Activated T-cell treated with anti-CD3 and anti-CD28 coated beads for 24 hours (primary cell): ENCODE measurements around the gene STIM1.
"Not testable (repeated sequence)": the region's sequence is repeated elsewhere in the genome, so short reads cannot be mapped to it uniquely, and the experiment has no call there.

Experiments used
- DNase-seq: peaks from one replicate; pipeline ENCODE4 v3.0.0-alpha.2; 2020; ENCODE audit warnings: low read depth

Gene STIM1

DNA sequence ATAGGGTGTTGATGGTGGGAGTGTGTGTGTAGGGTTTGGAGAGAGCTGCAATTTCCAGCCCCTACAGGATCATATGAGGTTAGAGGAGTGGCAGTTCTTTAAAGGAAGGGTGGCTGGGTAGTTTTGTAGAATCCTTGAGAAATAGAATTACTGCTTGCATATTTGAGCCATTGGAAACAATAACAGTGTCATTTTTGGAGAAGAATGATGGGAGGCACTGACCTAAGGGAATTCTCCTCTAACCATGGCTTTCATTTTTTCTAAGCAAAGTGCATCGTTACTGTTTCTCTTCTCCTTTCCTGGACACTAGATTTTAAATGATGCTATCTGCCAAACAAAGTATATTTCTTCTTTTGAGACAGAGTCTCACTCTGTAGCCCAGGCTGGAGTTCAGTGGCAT lies 172.3 kb downstream of the STIM1 start:
- no peak for DNase-seq

DNA sequence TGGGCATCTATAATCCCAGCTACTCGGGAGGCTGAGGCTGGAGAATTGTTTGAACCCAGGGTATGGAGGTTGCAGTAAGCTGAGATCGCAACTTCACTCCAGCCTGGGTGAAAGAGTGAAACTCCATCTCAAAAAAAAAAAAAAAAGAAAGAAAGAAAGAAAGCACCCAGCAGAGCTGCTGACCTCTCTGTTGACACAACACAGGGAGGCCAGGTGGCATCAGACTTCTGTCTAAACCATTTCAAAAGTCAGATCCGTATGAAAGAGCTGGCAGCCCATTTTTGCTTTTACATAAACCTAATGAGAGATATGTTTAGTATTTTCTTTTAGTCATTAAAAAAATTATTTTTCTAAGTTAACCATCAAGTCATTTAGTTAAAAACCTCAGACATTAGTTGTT lies 174.7 kb downstream of the STIM1 start:
- no peak for DNase-seq

DNA sequence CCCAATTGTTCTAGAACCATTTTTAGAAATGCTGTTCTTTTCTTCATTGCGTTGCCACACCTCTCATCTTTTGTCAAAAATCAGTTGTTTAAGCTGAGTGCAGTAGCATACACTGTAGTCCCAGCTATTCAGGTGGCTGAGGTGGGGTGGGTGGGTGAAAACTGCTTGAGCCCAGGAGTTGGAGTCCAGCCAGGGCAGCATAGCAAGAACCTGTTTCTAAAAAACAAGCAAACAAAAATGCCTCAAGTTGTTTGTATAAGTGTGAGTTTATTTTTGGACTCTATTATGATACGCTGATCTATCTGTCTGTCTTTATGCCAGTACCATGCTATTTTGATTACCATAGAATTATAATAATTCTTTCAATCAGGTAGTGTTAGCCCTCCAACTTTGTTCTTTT lies 176.6 kb downstream of the STIM1 start:
- DNase-seq = no peak

DNA sequence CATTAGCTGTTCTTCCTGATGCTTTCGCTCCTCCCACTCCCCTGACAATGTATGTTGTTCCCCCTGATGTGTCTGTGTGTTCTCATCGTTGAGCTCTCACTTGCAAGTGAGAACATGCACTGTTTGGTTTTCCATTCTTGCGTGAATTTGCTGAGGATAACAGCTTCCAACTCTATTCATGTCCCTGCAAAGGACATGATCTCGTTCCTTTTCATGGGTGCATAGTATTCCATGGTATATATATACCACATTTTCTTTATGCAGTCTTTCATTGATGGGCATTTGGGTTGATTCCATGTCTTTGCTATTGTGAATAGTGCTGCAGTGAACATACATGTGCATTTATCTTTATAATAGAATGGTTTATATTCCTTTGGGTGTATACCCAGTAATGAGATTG lies 180.5 kb downstream of the STIM1 start:
- DNase-seq = no peak

DNA sequence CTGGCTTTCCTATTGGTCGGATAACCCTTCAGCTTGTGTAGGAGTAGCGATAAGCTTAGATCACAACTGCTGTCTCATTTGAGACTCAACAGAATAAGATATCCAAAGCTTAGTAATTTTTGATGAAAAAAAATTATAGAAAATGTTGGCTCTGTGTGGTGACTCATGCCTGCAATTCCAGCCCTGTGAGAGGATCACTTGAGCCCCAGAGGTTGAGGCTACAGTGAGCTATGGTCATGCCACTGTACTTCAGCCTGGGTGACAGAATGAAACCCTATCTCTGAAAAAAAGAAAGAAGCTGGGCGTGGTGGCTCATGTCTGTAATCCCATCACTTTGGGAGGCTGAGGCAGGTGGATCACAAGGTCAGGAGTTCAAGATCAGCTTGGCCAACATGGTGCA lies 183.5 kb downstream of the STIM1 start:
- no peak for DNase-seq

DNA sequence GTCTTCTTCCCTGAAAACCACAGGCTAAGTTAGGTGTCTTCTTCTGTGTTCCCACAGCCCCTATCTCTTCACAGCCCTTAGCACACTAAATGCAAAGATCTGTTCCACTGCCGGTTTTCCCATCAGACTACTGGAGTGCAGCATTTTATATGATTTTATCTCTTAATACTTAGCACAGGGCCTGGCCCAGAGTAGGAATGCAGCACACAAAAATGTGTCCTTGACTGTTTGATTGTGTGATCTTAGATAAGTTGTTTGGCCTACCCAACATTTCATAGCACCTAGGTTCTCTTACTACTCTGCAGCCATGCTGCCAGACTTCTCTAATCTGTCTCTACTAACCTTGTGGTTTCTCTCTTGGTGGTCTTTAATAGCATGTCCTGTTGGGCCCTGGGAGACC lies 185.0 kb downstream of the STIM1 start:
- DNase-seq = no peak

DNA sequence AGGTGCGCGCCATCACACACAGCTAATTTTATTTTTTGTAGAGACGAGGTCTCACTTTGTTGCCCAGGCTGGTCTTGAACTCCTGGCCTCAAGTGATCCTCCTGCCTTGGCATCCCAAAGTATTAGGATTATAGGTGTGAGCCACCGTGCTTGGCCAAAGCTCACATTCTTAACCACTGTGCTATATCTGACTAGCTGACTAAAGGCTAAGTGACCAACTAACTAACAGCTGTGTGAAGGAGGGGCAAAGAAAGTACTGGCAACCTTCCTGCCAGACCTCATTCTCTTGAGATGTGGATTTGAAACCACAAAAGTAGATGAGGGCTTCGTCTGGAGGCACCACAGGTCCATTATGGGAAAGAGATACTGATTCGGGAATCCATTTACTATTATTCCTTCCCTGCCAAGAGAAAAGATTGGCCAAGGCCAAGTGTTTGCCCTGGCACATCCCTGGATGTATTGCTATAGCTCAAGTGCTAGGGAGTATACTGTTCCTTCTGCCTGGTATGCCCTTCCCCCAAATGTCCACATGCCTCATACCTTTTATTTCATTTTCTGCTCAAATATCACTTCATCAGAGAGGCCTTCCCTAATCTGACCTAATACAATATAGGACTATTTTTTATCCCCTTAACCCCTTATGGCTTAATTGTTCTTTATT lies 186.4 kb downstream of the STIM1 start:
- DNase-seq = no peak

DNA sequence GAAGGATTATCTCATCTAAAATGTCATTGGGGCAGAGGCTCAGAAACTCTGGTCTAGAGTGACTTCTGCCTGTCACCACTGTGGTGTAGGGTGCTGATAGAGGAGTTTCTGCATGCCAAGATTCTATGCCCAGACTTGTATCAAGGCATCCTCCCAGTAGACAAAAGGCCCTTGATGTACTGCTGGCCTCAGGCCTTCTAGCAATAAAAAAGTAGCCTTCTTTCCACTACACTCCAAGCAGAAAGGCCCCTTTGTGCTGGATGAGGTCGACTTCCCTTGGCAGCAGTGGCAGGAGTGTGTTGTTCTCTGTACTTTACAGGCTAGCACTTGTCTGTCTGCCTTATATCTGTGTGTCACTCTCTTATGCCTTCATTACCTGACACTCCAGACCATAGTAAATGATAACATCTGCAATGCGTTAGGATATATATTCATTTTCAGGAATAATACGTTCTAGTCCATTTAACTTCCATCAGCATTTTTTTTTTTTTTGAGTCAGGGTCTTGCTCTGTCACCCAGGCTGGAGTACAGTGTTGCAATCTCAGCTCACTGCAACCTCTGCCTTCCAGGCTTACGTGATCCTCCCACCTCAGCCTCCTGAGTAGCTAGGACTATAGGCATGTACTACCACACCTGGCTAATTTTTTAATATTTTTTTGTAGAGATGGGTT lies 189.6 kb downstream of the STIM1 start:
- DNase-seq = no peak

DNA sequence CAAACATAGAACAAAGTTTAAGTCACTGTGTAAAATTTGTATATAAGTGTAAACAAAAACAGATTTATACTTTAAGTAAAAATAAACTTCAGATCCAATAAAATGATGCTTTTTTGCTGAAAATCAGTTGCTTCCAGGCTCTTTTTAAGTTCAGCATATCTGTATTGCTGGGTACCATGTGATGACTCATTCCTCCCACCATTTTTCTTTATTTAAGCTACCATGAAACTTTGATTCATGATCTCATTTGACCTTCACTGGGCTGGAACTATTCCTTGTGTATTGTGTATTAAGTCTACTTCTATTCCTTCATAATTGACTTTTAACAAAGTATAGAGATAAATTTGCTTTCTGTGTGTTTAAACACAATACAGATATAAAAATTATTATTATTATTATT lies 192.9 kb downstream of the STIM1 start:
- no peak for DNase-seq

DNA sequence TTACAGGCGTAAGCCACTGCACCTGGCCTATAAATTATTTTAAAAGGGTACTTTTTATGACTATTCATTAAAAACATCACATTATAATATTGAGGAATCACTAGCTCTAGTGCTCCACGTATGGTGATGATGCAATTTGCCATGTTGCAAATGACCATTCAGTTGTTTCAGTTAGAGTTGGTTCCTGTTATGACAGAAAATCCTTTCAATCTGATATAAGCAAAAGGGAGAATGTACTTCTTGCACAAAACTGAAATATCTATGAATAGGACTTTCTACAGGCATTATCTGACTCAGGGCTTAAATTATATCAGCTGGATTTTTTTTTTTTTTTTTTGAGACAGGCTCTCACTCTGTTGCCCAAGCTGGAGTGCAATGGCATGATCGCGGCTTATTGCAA lies 193.5 kb downstream of the STIM1 start:
- no peak for DNase-seq

DNA sequence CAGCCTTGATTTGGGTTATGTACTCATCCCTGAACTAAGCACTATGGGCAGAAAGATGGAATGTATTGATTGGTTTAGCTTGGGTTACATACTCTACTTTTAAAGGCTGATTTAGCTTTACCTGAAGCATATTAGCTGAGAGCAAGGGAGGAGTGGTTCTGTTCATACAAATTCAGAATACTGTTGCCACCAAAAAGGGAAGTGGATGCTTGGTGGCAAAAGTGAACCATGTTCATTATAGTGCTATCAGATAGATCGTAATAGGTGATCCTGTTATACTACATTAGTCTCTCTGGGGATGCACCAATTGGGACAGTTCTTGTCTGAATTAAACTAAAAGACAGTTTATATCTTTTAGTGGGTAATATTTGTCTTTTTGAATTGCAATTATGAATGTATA lies 194.7 kb downstream of the STIM1 start:
- no peak for DNase-seq

DNA sequence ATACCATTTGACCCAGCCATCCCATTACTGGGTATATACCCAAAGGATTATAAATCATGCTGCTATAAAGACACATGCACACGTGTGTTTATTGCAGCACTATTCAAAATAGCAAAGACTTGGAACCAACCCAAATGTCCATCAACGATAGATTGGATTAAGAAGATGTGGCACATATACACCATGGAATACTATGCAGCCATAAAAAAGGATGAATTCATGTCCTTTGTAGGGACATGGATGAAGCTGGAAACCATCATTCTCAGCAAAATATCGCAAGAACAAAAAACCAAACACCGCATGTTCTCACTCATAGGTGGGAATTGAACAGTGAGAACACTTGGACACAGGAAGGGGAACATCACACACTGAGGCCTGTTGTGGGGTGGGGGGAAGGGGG lies 197.7 kb downstream of the STIM1 start:
- not testable (repeated sequence) for DNase-seq

DNA sequence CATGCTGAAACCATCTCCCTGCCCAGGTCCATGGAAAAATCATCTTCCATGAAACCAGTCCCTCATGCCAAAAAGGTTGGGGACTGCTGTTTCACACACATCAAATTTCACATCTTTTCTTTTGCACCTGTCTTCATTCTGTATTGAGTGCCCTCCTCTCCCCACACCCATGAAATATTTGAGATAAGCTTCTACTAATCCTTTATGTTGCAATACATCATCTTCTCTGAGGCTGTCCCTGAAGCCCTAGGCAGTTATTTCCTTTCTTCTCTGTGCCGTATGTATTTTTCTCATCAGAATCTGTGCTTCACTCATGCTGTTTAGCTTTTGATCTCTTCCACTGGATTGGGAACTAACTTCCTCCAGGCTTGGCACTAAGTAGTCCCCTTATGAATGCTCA lies 199.2 kb downstream of the STIM1 start:
- DNase-seq = no peak

DNA sequence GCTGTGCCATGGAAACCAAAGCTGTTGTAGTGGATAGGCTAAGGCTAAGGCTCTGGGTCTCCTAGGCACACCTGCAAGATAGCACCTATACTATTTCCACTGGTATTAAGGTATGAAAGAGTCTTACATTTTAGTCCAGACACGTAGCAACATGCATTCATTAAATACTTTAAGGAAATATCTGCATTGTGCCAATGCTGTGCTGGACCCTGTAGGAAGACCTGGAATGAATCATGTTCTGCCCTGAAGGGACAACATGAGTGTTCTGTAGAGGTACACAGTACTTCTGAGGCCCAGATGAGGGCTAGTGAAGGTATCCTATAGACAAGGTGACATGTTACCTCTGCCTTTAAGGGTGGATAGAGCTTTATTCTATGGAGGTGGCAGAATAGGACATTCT lies 204.0 kb downstream of the STIM1 start:
- no peak for DNase-seq

DNA sequence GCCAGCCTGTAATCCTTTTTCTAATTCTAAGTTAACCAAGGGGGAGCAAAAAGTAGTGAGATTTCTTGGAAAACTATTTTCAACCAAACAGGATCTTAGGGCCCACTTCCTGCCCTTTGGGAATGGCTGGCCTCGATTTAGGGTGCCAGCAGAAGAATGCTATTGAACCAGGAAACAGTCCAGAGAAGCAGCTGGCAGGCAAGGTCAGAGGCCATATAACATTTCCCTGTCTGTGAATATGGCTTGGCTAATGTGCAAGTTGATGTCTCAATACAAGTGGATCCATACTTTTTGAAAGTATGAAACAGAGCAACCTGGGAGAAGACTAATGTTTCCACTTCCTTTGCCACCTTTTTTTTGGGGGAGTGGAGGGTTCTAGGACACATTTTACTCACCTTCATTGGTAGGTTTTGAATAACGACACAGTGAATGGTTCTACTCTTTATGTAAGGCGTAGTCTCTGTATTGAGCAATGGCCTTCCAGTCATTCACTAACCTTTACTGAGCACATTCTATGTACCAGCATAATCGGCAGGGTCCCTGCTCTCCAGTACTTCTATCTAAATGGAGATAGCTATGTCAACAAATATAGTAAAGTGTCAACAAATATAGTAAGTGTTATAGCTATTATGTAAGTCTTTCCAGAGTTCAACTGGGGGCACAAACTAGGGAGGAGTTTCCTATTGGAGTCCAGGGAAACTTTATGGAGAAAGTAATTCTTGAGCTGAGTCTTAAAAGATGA lies 204.9 kb downstream of the STIM1 start:
- DNase-seq = no peak

DNA sequence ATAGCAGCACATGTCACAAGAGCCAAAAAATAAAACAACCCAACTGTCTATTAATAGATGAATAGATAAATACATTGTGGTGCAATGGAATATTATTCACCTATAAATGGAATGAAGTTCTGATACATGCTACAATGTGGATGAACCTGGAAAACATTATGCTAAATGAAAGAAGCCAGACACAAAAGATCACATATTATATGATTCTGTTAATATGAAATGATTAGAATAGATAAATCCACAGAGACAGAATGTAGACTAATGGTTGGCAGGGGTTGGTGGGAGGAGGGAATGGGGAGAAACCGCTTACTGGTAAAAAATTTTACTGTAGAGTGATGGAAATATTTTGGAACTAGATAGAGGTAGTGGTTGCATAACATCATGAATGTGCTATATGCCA lies 206.2 kb downstream of the STIM1 start:
- DNase-seq = no peak

DNA sequence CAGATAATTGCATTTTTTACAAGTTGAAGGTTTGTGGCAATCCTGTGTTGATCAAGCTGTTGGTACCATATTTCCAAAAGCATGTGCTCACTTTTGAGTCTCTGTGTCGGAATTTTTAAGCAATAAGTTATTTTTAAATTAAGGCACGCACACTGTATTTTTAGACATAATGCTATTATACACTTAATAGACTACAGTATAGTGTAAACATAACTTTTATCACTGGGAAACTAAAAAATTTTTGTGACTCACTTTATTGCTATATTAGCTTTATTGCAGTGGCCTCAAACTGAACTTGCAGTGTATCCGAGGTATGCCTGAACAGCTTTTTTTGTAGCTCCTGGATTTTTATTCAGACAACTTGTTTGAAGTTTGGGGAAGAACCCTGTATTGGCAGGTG lies 207.9 kb downstream of the STIM1 start:
- DNase-seq = no peak

DNA sequence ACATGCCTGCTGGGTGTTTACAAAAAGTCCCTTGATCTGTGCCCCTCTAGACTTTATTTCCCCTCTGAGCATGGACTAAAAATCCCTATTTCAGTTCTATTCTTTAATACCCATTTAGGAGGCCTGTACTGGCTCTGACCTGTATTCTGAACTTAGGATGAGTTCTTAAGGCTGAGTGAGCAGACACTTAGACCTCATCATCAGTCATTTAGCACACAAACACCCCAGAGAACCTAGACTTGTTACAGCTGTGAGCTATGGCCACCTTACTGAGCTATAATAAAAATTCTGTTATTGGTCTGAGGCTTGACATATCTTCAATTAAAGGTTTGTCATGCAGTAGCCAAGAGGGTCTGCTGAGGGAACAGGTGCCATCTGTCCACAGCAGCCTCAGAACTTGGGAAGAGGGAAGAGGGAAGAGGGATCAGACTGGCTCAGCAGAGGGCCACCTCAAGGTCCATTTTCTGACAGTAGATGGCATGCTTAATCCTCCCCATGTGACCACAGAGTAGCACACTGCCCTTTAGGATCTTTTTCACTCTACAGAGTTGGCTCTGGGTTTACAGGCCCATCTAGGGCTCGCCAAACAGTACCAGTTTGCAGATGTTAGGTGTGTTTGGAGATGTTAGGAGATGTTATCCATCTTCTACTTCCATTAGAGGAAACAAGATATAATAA lies 209.0 kb downstream of the STIM1 start:
- no peak for DNase-seq

DNA sequence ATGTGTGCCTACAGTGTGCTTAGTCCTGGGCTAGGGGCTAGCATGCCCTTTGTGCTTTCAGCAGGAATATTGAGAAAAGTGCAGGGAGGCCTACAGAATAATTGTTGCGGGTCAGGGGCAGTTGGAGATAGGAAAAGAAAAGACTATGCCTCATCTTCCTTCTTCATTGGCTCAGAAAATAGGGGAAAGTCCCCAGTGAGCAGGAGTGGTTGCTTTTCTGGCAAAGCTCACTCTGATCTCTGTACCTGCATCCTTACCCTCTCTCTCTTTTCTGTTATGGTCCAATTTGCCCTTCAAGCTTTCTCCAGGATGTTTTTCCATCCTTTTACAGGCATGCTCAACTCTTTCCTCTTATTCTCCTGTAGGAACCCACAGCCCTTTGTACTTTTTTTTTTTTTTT lies 209.6 kb downstream of the STIM1 start:
- DNase-seq = no peak

DNA sequence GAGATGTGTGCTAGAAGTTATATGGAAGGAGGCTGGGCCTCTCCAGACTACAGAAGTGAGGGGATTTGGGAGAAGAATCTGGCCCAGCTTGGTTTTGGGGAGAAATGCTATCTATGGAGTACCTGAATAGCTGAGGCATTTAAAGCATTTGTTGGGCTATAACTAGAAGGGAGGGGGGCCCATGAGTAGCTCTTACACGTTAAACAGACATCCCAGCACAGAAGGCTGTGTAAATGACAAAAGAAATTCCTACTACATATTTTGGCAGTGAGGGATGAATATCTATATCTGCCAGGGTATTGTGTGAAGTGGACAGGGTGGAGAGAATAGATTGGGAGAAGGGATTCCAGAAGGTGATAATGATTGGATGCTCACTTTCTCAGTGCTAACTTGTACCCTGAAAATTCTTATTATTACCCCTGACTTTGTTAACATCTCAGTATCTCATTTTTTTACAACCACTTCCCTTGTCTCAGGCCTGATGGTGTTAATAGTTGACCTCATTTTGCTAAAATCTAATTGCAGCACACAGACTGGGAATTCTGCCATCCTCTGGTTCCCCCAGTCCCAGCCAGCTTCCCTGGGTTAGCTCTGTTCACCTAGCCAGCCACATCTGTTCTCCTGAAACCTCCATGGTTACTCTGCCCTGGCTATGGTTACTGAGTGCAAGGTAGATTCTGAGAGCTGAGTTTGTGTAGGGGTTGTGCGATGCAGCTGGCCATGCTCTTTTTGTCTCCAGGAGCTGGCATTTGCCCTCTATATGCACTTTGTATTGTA lies 210.3 kb downstream of the STIM1 start:
- no peak for DNase-seq

DNA sequence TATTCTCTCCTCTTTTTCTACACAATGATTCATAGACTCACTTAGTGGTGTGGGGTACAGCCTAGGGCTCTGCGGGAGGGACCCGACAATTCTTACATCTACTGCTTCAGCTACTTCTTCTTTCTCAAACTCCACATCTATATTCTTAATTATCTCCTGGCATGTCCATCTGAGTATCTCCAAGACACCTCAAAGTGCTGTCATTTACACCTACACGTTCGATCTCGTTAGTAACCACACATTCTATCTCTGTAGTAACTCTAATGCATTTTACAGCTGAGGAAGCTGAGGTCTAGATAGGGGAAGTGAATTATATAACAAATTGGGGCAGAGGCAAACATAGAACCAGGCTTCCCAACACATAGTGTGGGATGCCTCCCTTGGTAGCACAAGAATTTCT lies 211.4 kb downstream of the STIM1 start:
- DNase-seq = no peak

DNA sequence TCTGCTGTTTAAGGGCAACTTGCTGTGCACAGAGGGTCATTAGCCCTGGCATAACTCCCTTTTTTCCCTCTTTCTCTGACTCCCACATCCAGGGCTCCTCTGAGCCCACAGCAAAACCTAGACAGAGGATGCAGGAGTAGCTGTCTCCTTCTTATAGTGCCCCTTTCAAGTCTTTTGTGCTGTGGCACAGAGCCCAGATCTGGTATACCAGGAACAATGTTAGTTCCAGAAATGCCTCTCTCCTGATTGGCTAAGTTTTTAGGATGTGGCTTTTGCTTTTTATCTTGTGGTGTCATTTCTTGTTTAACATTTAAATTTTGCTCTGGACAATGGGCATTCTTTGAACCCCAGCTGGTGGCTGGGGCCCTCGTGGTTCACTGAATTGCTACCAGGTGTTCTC lies 213.5 kb downstream of the STIM1 start:
- DNase-seq = no peak
